Stimulated activated CD4-positive, alpha-beta T cell treated with anti-CD3 and anti-CD28 coated beads, TNF-alpha, amount 100 ng/mL, for 48 hours (primary cell): ENCODE results near the gene SERPINI2.
"Not testable (repeated sequence)": the region's sequence is repeated elsewhere in the genome, so short reads cannot be mapped to it uniquely, and the experiment has no call there.

Source experiments
- DNase-seq, 3 donors: peaks; one replicate each; pipeline ENCODE4 v3.0.0-alpha.2; 2020; ENCODE audit warnings: low read depth in 3 of 3

Gene SERPINI2

GRCh38 chr3:167450195-167450594 lies 23.6 kb downstream of the SERPINI2 start:
- DNase-seq = no peak

GRCh38 chr3:167445491-167445890 lies 28.4 kb downstream of the SERPINI2 start:
- DNase-seq = no peak

DNA sequence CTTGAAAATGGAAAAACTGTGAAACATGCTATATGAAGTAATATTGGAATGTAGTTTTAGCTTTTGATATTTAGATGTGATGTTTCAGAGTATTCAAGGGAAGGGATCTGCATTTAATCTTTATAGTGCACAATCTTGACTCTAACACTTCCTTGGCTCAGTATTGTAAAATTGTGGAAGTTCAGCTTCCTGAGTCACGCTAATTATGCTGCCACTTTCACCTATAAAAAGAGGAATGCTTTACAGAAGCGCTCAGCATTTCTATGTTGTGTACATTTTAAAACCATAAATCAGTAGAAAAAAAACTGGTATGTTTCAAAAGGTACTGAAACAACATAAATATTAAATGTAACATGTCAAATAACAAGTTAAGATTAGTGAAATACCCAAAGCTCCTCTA lies 32.6 kb downstream of the SERPINI2 start:
- DNase-seq = no peak

DNA sequence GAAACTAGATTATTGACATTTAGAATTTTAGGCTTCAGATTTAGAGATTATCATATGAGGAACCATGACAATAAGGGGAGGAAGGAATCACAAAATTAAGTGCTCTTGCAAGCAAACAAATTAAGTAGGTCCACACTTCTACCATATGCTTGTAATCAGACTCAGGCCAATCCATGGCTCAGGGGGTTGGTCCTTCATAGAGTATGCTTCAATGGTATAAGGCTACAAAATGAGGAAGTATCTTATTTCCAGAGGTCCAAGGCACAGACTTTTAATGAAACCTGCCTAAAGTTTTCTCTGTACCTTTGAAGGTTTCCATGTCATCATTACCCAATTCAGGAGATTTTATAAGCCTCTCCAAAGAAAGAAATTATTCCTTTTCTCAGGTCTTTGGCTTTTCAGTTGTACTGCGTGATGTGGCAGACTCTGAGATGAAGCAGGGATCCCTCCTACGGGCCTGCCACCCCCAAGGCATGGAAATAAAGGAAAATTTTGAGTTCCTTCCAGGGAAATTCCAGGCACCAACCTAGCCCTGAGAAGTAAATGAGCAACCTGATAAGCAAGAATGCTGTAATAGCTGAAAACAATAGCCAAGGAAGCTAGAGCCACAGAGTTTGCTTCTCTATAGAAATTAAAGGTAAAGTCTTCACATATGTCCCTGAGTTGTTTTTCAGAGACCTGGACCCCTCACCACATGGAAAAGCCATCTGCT lies 36.3 kb downstream of the SERPINI2 start:
- no peak for DNase-seq

- not testable (repeated sequence) for DNase-seq
Measured at GRCh38 chr3:167426962-167427361, 46.9 kb downstream of the SERPINI2 start.

GRCh38 chr3:167422396-167422795 lies 51.4 kb downstream of the SERPINI2 start:
- not testable (repeated sequence) for DNase-seq

- no peak for DNase-seq
Measured at GRCh38 chr3:167409611-167410010, 64.2 kb downstream of the SERPINI2 start.

DNA sequence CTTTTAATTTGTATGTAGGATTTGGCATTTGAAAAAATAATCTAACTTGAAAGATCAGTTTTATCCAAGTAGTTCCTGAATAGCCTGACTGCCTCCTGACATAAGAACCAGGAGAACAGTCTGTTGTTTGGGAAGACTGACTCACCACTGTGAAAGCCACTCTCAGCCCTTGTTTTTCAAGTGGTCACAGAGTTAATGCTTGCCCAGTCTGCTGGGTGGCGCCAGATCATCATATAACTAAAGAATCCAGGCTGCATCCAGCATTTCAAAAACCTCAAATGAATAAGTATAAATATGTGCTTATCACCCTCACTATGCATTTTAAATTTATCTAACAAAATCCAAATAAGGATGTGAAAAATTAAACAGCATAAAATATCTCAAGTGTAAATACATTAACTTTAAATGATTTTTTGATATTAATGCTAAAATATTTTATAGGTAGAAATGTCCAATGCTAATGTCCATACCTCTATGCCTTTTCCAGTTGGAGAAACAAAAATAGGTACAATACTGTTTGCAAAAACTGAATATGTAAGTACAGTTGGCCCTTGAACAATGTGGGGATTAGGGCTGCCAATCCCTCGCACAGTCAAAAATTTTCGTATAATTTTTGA lies 66.9 kb downstream of the SERPINI2 start:
- no peak for DNase-seq

GRCh38 chr3:167397826-167398225 lies 76.0 kb downstream of the SERPINI2 start:
- DNase-seq = no peak

GRCh38 chr3:167396075-167396474 lies 77.8 kb downstream of the SERPINI2 start:
- DNase-seq = no peak

DNA sequence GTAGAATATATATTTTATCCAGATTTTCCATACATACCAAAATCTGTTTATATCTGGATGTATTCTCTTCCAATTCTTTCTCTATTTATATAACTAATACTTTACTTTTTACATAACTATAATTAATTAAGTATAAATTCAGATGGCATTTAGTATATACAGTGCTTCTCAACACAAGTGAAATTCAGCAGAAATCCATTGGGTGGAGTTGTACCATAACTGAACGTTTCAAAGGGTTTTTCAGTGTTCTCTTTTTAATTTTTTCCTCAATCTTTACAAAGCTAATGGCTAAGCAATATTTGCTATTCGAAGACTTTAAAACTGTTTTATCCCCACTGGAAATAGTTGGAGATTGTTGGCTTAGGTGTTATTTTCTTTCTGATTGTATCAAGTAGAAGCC lies 79.8 kb downstream of the SERPINI2 start:
- no peak for DNase-seq
